Liver (tissue), 9 donors: ENCODE measurements around the gene CLOCK. TPM values are rescaled to one million over a fixed set of nuclear protein-coding genes. Genes with fewer than 3 reads are reported as not detected.

Experiments used
- DNase-seq: peaks from one replicate; pipeline ENCODE4 v3.0.0-alpha.2; 2017; ENCODE audit warnings: low spot score
- H3K27ac ChIP-seq, 2 donors: one replicate each; pipeline ENCODE4 v1.7.0; 2013; ENCODE audit warnings: inconsistent platforms in 2 of 2, low read length in 2 of 2, control low read depth in 1 of 2, low read depth in 1 of 2, mild to moderate bottlenecking in 1 of 2
- H3K27me3 ChIP-seq, 4 donors: one replicate each; pipeline versions ENCODE4 v1.6.1 to v1.7.0; 2013; ENCODE audit warnings: low read length in 3 of 4, inconsistent platforms in 1 of 4, mild to moderate bottlenecking in 1 of 4, moderate library complexity in 1 of 4; ENCODE audit not compliant: control insufficient read depth in 4 of 4, insufficient read depth in 4 of 4
- H3K36me3 ChIP-seq, 4 donors: one replicate each; pipeline versions ENCODE4 v1.6.1 to v1.7.0; 2013; ENCODE audit warnings: low read length in 3 of 4, mild to moderate bottlenecking in 3 of 4, low read depth in 1 of 4, moderate library complexity in 1 of 4; ENCODE audit not compliant: control insufficient read depth in 4 of 4, insufficient read depth in 3 of 4
- H3K4me1 ChIP-seq, 4 donors: one replicate each; pipeline versions ENCODE4 v1.6.1 to v1.7.0; 2013; ENCODE audit warnings: low read length in 3 of 4, mild to moderate bottlenecking in 3 of 4, moderate library complexity in 1 of 4; ENCODE audit not compliant: control insufficient read depth in 4 of 4, insufficient read depth in 4 of 4
- H3K4me3 ChIP-seq, 3 donors: one replicate each; pipeline versions ENCODE4 v1.6.1 to v1.7.0; 2013; ENCODE audit warnings: low read length in 3 of 3, control low read depth in 1 of 3, low read depth in 1 of 3, mild to moderate bottlenecking in 1 of 3
- H3K9ac ChIP-seq, 2 donors: one replicate each; pipeline ENCODE4 v1.7.0; 2013; ENCODE audit warnings: low read length in 2 of 2, mild to moderate bottlenecking in 2 of 2, moderate library complexity in 2 of 2, control low read depth in 1 of 2, low read depth in 1 of 2
- H3K9me3 ChIP-seq, 4 donors: one replicate each; pipeline versions ENCODE4 v1.6.1 to v1.7.0; 2013; ENCODE audit warnings: low read length in 3 of 4; ENCODE audit not compliant: control insufficient read depth in 4 of 4
- ATF3 ChIP-seq: IDR thresholded peaks from 2 replicates; pipeline ENCODE4 v1.6.1; 2016; ENCODE audit warnings: antibody characterized with exemption
- EGR1 ChIP-seq, 2 donors: IDR thresholded peaks; 2 replicates each; pipeline ENCODE4 v1.6.1; 2016 to 2018; ENCODE audit warnings: antibody characterized with exemption in 2 of 2, low read depth in 2 of 2
- FOXA1 ChIP-seq: IDR thresholded peaks from 2 replicates; pipeline ENCODE4 v1.6.1; 2016; ENCODE audit warnings: antibody characterized with exemption
- FOXA2 ChIP-seq: IDR thresholded peaks from 2 replicates; pipeline ENCODE4 v1.6.1; 2016; ENCODE audit warnings: antibody characterized with exemption
- GABPA ChIP-seq, 2 donors: IDR thresholded peaks in 1 of 2; conservative IDR thresholded peaks in 1 of 2; 2 replicates each; pipeline ENCODE4 v1.6.1; 2016; ENCODE audit warnings: antibody characterized with exemption in 2 of 2, mild to moderate bottlenecking in 1 of 2, moderate library complexity in 1 of 2
- HNF4A ChIP-seq, 2 donors: conservative IDR thresholded peaks; 2 replicates each; pipeline ENCODE4 v1.6.1; 2016; ENCODE audit warnings: antibody characterized with exemption in 2 of 2, mild to moderate bottlenecking in 2 of 2
- HNF4G ChIP-seq: IDR thresholded peaks from 2 replicates; pipeline ENCODE4 v1.6.1; 2016; ENCODE audit warnings: antibody characterized with exemption
- JUND ChIP-seq, 2 donors: IDR thresholded peaks; 2 replicates each; pipeline ENCODE4 v1.6.1; 2016; ENCODE audit warnings: antibody characterized with exemption in 2 of 2
- NR2F2 ChIP-seq: IDR thresholded peaks from 2 replicates; pipeline ENCODE4 v1.6.1; 2016; ENCODE audit warnings: antibody characterized with exemption
- RAD21 ChIP-seq, 2 donors: IDR thresholded peaks; 2 replicates each; pipeline ENCODE4 v1.6.1; 2016; ENCODE audit warnings: antibody characterized with exemption in 2 of 2, mild to moderate bottlenecking in 2 of 2
- RXRA ChIP-seq, 2 donors: IDR thresholded peaks; 2 replicates each; pipeline ENCODE4 v1.6.1; 2017 to 2018; ENCODE audit warnings: antibody characterized with exemption in 2 of 2, mild to moderate bottlenecking in 1 of 2
- SP1 ChIP-seq: IDR thresholded peaks from 2 replicates; pipeline ENCODE4 v1.6.1; 2018; ENCODE audit warnings: antibody characterized with exemption, mild to moderate bottlenecking
- TAF1 ChIP-seq: conservative IDR thresholded peaks from 2 replicates; pipeline ENCODE4 v1.6.1; 2016; ENCODE audit warnings: antibody characterized with exemption, mild to moderate bottlenecking
- YY1 ChIP-seq: IDR thresholded peaks from 2 replicates; pipeline ENCODE4 v1.6.1; 2016; ENCODE audit warnings: antibody characterized with exemption, mild to moderate bottlenecking
- ZBTB33 ChIP-seq: IDR thresholded peaks from 2 replicates; pipeline ENCODE4 v1.6.1; 2016; ENCODE audit warnings: antibody characterized with exemption
- WGBS: extraction: QIAGEN DNeasy Blood & Tissue Kit; methylation state at CpG from one replicate; pipeline ENCODE4 v1.1.7; 2013; 5-methylcytosine and 5-hydroxymethylcytosine counted together
- polyA plus RNA-seq, 2 donors: library from polyadenylated mRNA; stranded (reverse) in 1 of 2; unstranded in 1 of 2; fragments of 200-250 nt in 1 of 2; fragments of >200 nt in 1 of 2; fragmentation: Nextera tagmentation in 1 of 2; extraction: Ambion mirVana in 1 of 2; gene quantifications; one replicate each; pipeline versions ENCODE4 v1.2.1 to v1.2.3, GENCODE V29; 2013 to 2015
- total RNA-seq, 2 donors: library from RNA; depleted of rRNA; stranded (reverse); fragments of >200 nt; gene quantifications; one replicate each; pipeline ENCODE4 v1.2.3, GENCODE V29; 2014
- TF ChIP-seq, protein P1 (sequence below): fragments of 150-350 bp; IDR thresholded peaks from 2 replicates; pipeline ENCODE4 v1.5.1; 2017; ENCODE audit warnings: improper control_type of control experiment, low read depth, low read length; ENCODE audit not compliant: missing input control
- TF ChIP-seq, protein P2 (sequence below): IDR thresholded peaks from 2 replicates; pipeline ENCODE4 v1.6.1; 2016; ENCODE audit warnings: antibody characterized with exemption
- TF ChIP-seq, protein P3 (sequence below): IDR thresholded peaks from 2 replicates; pipeline ENCODE4 v1.6.1; 2016; ENCODE audit warnings: antibody characterized with exemption, mild to moderate bottlenecking
- donor health status: healthy.
- donor health status: healthy.
- donor health status: healthy.
- donor health status: healthy.
- donor health status: healthy.

CLOCK gene
- total and polyA plus RNA-seq, 4 donors = 5.1 to 19.4 (median 6.1) TPM

DNA sequence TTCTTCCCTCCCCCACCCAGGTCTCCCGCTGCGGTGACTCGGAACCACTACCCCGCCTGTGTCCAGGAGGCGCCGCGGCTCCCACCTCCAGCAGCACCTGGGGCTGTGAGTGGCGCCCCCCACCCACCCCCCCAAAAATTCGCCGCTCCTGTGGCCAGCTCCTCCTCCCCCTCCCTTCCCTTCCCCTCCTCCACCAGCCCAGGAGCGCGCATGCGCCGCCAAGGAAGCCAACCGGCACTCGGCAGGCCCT, 278 bp downstream of the CLOCK start:
- WGBS = under 1% methylated on average over 16 of the region's 16 CpGs
- H3K4me1 ChIP-seq = peaks cover 0 to 20% (median 12%) of the 10 kb centered on the region in 4 donors
- DNase-seq = no peak
- no peak for TF ChIP-seq HNF4G
- peak overlapping the region; percentile 83 to 100 (median 90) for H3K4me3 ChIP-seq
- peak overlapping the region in 1 of 2 donors; percentile 65 for H3K9ac ChIP-seq
- H3K36me3 ChIP-seq = no peaks in the 10 kb centered on the region
- H3K9me3 ChIP-seq = no peaks in the 10 kb centered on the region
- H3K27me3 ChIP-seq = no peaks in the 10 kb centered on the region
- H3K27ac ChIP-seq = peak overlapping the region; percentile 93 to 97

- under 1% methylated on average over 87 of the region's 87 CpGs for WGBS
- Histone ChIP-seq H3K9me3 (no peaks in the 10 kb centered on the region), H3K27me3 (no peaks in the 10 kb centered on the region), H3K4me1 (peaks cover 0 to 20% (median 12%) of the 10 kb centered on the region in 4 donors), H3K9ac (peak overlapping the region; percentile 64 to 71), H3K36me3 (no peaks in the 10 kb centered on the region), H3K4me3 (peak overlapping the region; percentile 80 to 100 (median 90)), H3K27ac (peak overlapping the region; percentile 93 to 97)
- peak; percentile 75 for DNase-seq
- TF ChIP-seq HNF4A (conservative IDR thresholded peaks at IDR 0.05) (peak in 1 of 2 donors; percentile 7), YY1 (peak; percentile 27), FOXA2 (no peak), JUND (IDR thresholded peaks at IDR 0.05) (no peak), ATF3 (no peak), EGR1 (IDR thresholded peaks at IDR 0.05; ENCODE audit: low read depth in 2 of 2) (no peak), HNF4G (no peak), RXRA (IDR thresholded peaks at IDR 0.05) (no peak), RAD21 (IDR thresholded peaks at IDR 0.05) (no peak), NR2F2 (no peak), FOXA1 (no peak), SP1 (peak; percentile 5), ZBTB33 (no peak), TAF1 (no peak), GABPA (IDR thresholded peaks at IDR 0.05 in 1 of 2, conservative IDR thresholded peaks at IDR 0.05 in 1 of 2) (peak in 1 of 2 donors; percentile 40)
- TF ChIP-seq, protein P1, sequence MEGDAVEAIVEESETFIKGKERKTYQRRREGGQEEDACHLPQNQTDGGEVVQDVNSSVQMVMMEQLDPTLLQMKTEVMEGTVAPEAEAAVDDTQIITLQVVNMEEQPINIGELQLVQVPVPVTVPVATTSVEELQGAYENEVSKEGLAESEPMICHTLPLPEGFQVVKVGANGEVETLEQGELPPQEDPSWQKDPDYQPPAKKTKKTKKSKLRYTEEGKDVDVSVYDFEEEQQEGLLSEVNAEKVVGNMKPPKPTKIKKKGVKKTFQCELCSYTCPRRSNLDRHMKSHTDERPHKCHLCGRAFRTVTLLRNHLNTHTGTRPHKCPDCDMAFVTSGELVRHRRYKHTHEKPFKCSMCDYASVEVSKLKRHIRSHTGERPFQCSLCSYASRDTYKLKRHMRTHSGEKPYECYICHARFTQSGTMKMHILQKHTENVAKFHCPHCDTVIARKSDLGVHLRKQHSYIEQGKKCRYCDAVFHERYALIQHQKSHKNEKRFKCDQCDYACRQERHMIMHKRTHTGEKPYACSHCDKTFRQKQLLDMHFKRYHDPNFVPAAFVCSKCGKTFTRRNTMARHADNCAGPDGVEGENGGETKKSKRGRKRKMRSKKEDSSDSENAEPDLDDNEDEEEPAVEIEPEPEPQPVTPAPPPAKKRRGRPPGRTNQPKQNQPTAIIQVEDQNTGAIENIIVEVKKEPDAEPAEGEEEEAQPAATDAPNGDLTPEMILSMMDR = no peak
- TF ChIP-seq, protein P2, sequence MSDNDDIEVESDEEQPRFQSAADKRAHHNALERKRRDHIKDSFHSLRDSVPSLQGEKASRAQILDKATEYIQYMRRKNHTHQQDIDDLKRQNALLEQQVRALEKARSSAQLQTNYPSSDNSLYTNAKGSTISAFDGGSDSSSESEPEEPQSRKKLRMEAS = no peak
- TF ChIP-seq, protein P3, sequence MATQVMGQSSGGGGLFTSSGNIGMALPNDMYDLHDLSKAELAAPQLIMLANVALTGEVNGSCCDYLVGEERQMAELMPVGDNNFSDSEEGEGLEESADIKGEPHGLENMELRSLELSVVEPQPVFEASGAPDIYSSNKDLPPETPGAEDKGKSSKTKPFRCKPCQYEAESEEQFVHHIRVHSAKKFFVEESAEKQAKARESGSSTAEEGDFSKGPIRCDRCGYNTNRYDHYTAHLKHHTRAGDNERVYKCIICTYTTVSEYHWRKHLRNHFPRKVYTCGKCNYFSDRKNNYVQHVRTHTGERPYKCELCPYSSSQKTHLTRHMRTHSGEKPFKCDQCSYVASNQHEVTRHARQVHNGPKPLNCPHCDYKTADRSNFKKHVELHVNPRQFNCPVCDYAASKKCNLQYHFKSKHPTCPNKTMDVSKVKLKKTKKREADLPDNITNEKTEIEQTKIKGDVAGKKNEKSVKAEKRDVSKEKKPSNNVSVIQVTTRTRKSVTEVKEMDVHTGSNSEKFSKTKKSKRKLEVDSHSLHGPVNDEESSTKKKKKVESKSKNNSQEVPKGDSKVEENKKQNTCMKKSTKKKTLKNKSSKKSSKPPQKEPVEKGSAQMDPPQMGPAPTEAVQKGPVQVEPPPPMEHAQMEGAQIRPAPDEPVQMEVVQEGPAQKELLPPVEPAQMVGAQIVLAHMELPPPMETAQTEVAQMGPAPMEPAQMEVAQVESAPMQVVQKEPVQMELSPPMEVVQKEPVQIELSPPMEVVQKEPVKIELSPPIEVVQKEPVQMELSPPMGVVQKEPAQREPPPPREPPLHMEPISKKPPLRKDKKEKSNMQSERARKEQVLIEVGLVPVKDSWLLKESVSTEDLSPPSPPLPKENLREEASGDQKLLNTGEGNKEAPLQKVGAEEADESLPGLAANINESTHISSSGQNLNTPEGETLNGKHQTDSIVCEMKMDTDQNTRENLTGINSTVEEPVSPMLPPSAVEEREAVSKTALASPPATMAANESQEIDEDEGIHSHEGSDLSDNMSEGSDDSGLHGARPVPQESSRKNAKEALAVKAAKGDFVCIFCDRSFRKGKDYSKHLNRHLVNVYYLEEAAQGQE = no peak
These were observed 836 bp downstream of the CLOCK start for GRCh38 chr4:55545641-55546505.
